Measurements from ENCODE around the gene ARFGEF2. TPM values are rescaled to one million over a fixed set of nuclear protein-coding genes. Genes with fewer than 3 reads are reported as not detected.

ARFGEF2 gene
- total RNA-seq, 1 donor: 52.7 TPM

GRCh38 chr20:48919336-48919881 lies 2.1 kb upstream of the ARFGEF2 start:
- no peak for TF ChIP-seq CTCF (IDR thresholded peaks at IDR 0.05; ENCODE audit: insufficient read depth, low read length)
- DNase-seq (ENCODE audit: low read depth): no peak
- H3K4me3 ChIP-seq (ENCODE audit: low read depth, low read length): no peak overlapping the region

GRCh38 chr20:48919882-48920526 lies 1.5 kb upstream of the ARFGEF2 start:
- no peak for DNase-seq (ENCODE audit: low read depth)
- TF ChIP-seq CTCF (IDR thresholded peaks at IDR 0.05; ENCODE audit: insufficient read depth, low read length): no peak
- no peak overlapping the region for H3K4me3 ChIP-seq (ENCODE audit: low read depth, low read length)

GRCh38 chr20:48920527-48921167 lies 864 bp upstream of the ARFGEF2 start:
- no peak for TF ChIP-seq CTCF (IDR thresholded peaks at IDR 0.05; ENCODE audit: insufficient read depth, low read length)
- no peak for DNase-seq (ENCODE audit: low read depth)
- peak overlapping the region; percentile 97 for H3K4me3 ChIP-seq (ENCODE audit: low read depth, low read length)

- DNase-seq (ENCODE audit: low read depth): no peak
- no peak for TF ChIP-seq CTCF (IDR thresholded peaks at IDR 0.05; ENCODE audit: insufficient read depth, low read length)
- peak overlapping the region; percentile 97 for H3K4me3 ChIP-seq (ENCODE audit: low read depth, low read length)
Observed at GRCh38 chr20:48921883-48922820, 641 bp downstream of the ARFGEF2 start.

DNA sequence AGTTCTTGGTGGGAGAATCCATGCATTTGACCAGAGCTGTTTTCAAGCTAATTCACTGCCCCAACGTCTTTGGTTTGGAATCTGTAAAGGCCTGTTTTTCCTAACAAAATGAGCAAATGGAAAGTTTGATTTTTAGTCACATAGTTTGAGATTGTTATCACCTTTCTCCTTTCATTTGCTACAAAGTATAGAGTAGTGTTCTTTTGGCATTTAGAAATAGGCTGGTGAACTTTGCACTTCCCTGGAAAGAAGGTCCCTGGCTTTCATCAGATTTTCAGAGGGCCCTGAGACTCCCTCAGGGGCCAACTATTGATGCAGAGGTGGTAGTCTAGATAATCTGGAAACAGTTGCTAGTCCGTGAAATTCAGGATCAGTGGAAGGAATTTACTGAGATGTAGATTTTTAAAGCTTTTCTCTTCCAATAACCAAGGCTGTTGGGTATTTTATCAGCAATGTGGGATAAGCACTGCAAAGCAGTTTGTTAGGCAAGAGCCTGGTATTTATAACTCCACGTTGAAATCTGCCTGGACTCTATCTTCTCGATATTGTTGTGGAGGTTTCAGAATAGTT lies 1.7 kb downstream of the ARFGEF2 start:
- H3K4me3 ChIP-seq (ENCODE audit: low read depth, low read length): peak overlapping the region; percentile 97
- TF ChIP-seq CTCF (IDR thresholded peaks at IDR 0.05; ENCODE audit: insufficient read depth, low read length): no peak

GRCh38 chr20:48924756-48925109 lies 3.2 kb downstream of the ARFGEF2 start:
- no peak overlapping the region for H3K4me3 ChIP-seq (ENCODE audit: low read depth, low read length)
- TF ChIP-seq CTCF (IDR thresholded peaks at IDR 0.05; ENCODE audit: insufficient read depth, low read length): no peak
- no peak for DNase-seq (ENCODE audit: low read depth)

More for the DNA sequence above, 1.7 kb downstream of the ARFGEF2 start:
- peak; percentile 56 for DNase-seq (ENCODE audit: low read depth)
